Activated CD8-positive, alpha-beta memory T cell treated with anti-CD3 and anti-CD28 coated beads, Interleukin-2, amount 50 U/mL, for 1 hour (primary cell): ENCODE measurements around the gene AOC1.
A peak's percentile ranks its signal among the peaks of the same experiment; 100 is the strongest.
"Not testable (repeated sequence)": the region's sequence is repeated elsewhere in the genome, so short reads cannot be mapped to it uniquely, and the experiment has no call there.

Experiments
- DNase-seq: peaks from one replicate; pipeline ENCODE4 v3.0.0-alpha.2; 2020; ENCODE audit errors: extremely low read depth

The AOC1 gene

GRCh38 chr7:150896562-150897209 lies 44.4 kb downstream of the AOC1 start:
- no peak for DNase-seq

GRCh38 chr7:150897502-150898474 lies 45.5 kb downstream of the AOC1 start:
- DNase-seq, result no peak

- no peak for DNase-seq
Observed at GRCh38 chr7:150898475-150899011, 46.2 kb downstream of the AOC1 start.

- DNase-seq, result no peak
Observed at GRCh38 chr7:150900675-150901074, 48.4 kb downstream of the AOC1 start.

GRCh38 chr7:150901160-150902035 lies 49.1 kb downstream of the AOC1 start:
- DNase-seq, result no peak

GRCh38 chr7:150902078-150903033 lies 50.0 kb downstream of the AOC1 start:
- no peak for DNase-seq

- no peak for DNase-seq
Observed at GRCh38 chr7:150903606-150904005, 51.3 kb downstream of the AOC1 start.

GRCh38 chr7:150904011-150904909 lies 51.9 kb downstream of the AOC1 start:
- no peak for DNase-seq

- DNase-seq, result no peak
Observed at GRCh38 chr7:150908173-150908572, 55.9 kb downstream of the AOC1 start.

- peak; percentile 14 for DNase-seq
Observed at GRCh38 chr7:150909200-150909995, 57.1 kb downstream of the AOC1 start.

GRCh38 chr7:150910305-150910995 lies 58.1 kb downstream of the AOC1 start:
- DNase-seq, result not testable (repeated sequence)

GRCh38 chr7:150910996-150911422 lies 58.7 kb downstream of the AOC1 start:
- DNase-seq, result no peak
